SK-N-SH (cell line): Measurements from ENCODE around the gene LRRC45. TPM values are rescaled to one million over a fixed set of nuclear protein-coding genes. Genes with fewer than 3 reads are reported as not detected.

ENCODE experiments used
- CTCF ChIA-PET: fragments of 300-600, 350-600 bp; formaldehyde crosslinking; extraction: SDS; loops from one replicate; lab custom pipeline; 2021; lab: Yijun Ruan, JAX
- POLR2A ChIA-PET: fragments of 350-600 bp; sonication (Branson Sonifier 250); formaldehyde crosslinking; extraction: SDS; loops from one replicate; lab custom pipeline; 2020; ENCODE audit warnings: antibody characterized with exemption, inconsistent platforms; lab: Yijun Ruan, JAX
- DNase-seq: peaks from one replicate; pipeline ENCODE4 v3.0.0; 2012
- H2AFZ ChIP-seq: fragments of 200-600 bp; sonication (generic); 2 replicates; pipeline ENCODE4 v1.8.1; 2016; ENCODE audit warnings: antibody characterized with exemption, mild to moderate bottlenecking, low read depth
- H3F3A ChIP-seq: fragments of 200-600 bp; sonication (generic); replicated peaks from 2 replicates; pipeline ENCODE3; 2016; ENCODE audit warnings: antibody characterized with exemption, mild to moderate bottlenecking; ENCODE audit not compliant: insufficient read depth
- H3K27ac ChIP-seq, 2 experiments: fragments of 200-500 bp in 1 of 2; fragments of 200-600 bp in 1 of 2; sonication (Bioruptor generic) in 1 of 2; sonication (generic), shearing (Covaris generic) in 1 of 2; 2 replicates each; pipeline versions ENCODE4 v1.5.1 to v1.6.1; 2014 to 2016; ENCODE audit warnings: low read depth in 2 of 2, inconsistent platforms in 1 of 2, low read length in 1 of 2, mild to moderate bottlenecking in 1 of 2, mixed read lengths in 1 of 2
- H3K27me3 ChIP-seq: fragments of 200-600 bp; sonication (generic), shearing (Covaris generic); 2 replicates; pipeline ENCODE4 v1.6.1; 2016; ENCODE audit warnings: mixed run types; ENCODE audit not compliant: insufficient read depth
- H3K36me3 ChIP-seq, 2 experiments: fragments of 200-500 bp in 1 of 2; fragments of 200-600 bp in 1 of 2; sonication (Bioruptor generic) in 1 of 2; sonication (generic) in 1 of 2; replicated peaks in 1 of 2; 2 replicates each; pipeline versions ENCODE3 to v1.5.1; 2014 to 2016; ENCODE audit warnings: low read length in 1 of 2, mild to moderate bottlenecking in 1 of 2; ENCODE audit not compliant: insufficient read depth in 2 of 2, control insufficient read depth in 1 of 2
- H3K4me1 ChIP-seq, 2 experiments: fragments of 200-500 bp in 1 of 2; fragments of 200-600 bp in 1 of 2; sonication (Bioruptor generic) in 1 of 2; sonication (generic), shearing (Covaris generic) in 1 of 2; 2 replicates each; pipeline versions ENCODE4 v1.5.1 to v1.6.1; 2014 to 2016; ENCODE audit warnings: low read depth in 1 of 2, low read length in 1 of 2, mixed run types in 1 of 2; ENCODE audit not compliant: insufficient read depth in 2 of 2, control insufficient read depth in 1 of 2
- H3K4me2 ChIP-seq: fragments of 200-600 bp; sonication (generic), shearing (Covaris generic); 2 replicates; pipeline ENCODE4 v1.6.1; 2017; ENCODE audit warnings: mixed run types
- H3K4me3 ChIP-seq, 2 experiments: fragments of 200-500 bp in 1 of 2; fragments of 200-600 bp in 1 of 2; sonication (Bioruptor generic) in 1 of 2; sonication (generic), shearing (Covaris generic) in 1 of 2; 2 replicates each; pipeline versions ENCODE4 v1.5.1 to v1.8.1; 2014 to 2016; ENCODE audit warnings: low read depth in 2 of 2, inconsistent platforms in 1 of 2, low read length in 1 of 2, mild to moderate bottlenecking in 1 of 2, mixed read lengths in 1 of 2, moderate library complexity in 1 of 2
- H3K79me2 ChIP-seq: fragments of 200-600 bp; sonication (generic); 2 replicates; pipeline ENCODE4 v1.8.1; 2017; ENCODE audit warnings: mild to moderate bottlenecking; ENCODE audit not compliant: insufficient read depth
- H3K9ac ChIP-seq: fragments of 200-600 bp; sonication (generic); 2 replicates; pipeline ENCODE4 v1.6.1; 2017; ENCODE audit warnings: mixed run types
- H3K9me2 ChIP-seq: fragments of 200-600 bp; sonication (generic); 2 replicates; pipeline ENCODE4 v1.6.1; 2017; ENCODE audit warnings: mixed run types
- H3K9me3 ChIP-seq: fragments of 200-600 bp; sonication (generic); 2 replicates; pipeline ENCODE4 v1.6.1; 2017; ENCODE audit warnings: mixed run types, mild to moderate bottlenecking, moderate library complexity
- H4K20me1 ChIP-seq: fragments of 200-600 bp; sonication (generic); 2 replicates; pipeline ENCODE4 v1.6.1; 2017; ENCODE audit warnings: mild to moderate bottlenecking, mixed run types; ENCODE audit not compliant: insufficient read depth
- CTCF ChIP-seq: fragments of 200-600 bp; sonication (generic); IDR thresholded peaks from 2 replicates; pipeline ENCODE4 v1.6.1; 2017; ENCODE audit warnings: antibody characterized with exemption, mild to moderate bottlenecking, moderate library complexity
- ELF1 ChIP-seq: IDR thresholded peaks from 2 replicates; pipeline ENCODE4 v1.4.0; 2012
- FOSL2 ChIP-seq: IDR thresholded peaks from 2 replicates; pipeline ENCODE4 v1.4.0; 2012; ENCODE audit warnings: low read depth, mild to moderate bottlenecking, moderate library complexity, borderline replicate concordance
- FOXM1 ChIP-seq: IDR thresholded peaks from 2 replicates; pipeline ENCODE4 v1.4.0; 2012; ENCODE audit warnings: low read depth, mild to moderate bottlenecking
- GABPA ChIP-seq: IDR thresholded peaks from 2 replicates; pipeline ENCODE4 v1.4.0; 2012; ENCODE audit warnings: low read depth, mild to moderate bottlenecking
- IRF3 ChIP-seq: fragments of 150-350 bp; IDR thresholded peaks from 2 replicates; pipeline ENCODE4 v1.6.1; 2016; ENCODE audit warnings: mild to moderate bottlenecking, low read depth, low read length
- JUND ChIP-seq: IDR thresholded peaks from 2 replicates; pipeline ENCODE4 v1.4.0; 2012
- MAX ChIP-seq: IDR thresholded peaks from 2 replicates; pipeline ENCODE4 v1.4.0; 2012; ENCODE audit warnings: low read depth
- MEF2A ChIP-seq: IDR thresholded peaks from 2 replicates; pipeline ENCODE4 v1.4.0; 2012; ENCODE audit warnings: low read depth, borderline replicate concordance
- MXI1 ChIP-seq: IDR thresholded peaks from 2 replicates; pipeline ENCODE4 v1.6.1; 2012; ENCODE audit warnings: mild to moderate bottlenecking, low read depth, low read length, improper control_type of control experiment
- NFIC ChIP-seq: IDR thresholded peaks from 2 replicates; pipeline ENCODE4 v1.4.0; 2012; ENCODE audit warnings: borderline replicate concordance
- RAD21 ChIP-seq: IDR thresholded peaks from 2 replicates; pipeline ENCODE4 v1.6.1; 2012; ENCODE audit warnings: mild to moderate bottlenecking, low read length
- REST ChIP-seq: IDR thresholded peaks from 2 replicates; pipeline ENCODE4 v1.6.1; 2012; ENCODE audit warnings: mild to moderate bottlenecking, low read depth, low read length, moderate library complexity
- SIN3A ChIP-seq: IDR thresholded peaks from 2 replicates; pipeline ENCODE4 v1.6.1; 2012; ENCODE audit warnings: low read depth, mild to moderate bottlenecking, low read length, moderate library complexity, borderline replicate concordance
- SMC3 ChIP-seq: IDR thresholded peaks from 2 replicates; pipeline ENCODE4 v1.6.1; 2012; ENCODE audit warnings: low read depth, low read length, improper control_type of control experiment
- USF1 ChIP-seq: IDR thresholded peaks from 2 replicates; pipeline ENCODE4 v1.4.0; 2012; ENCODE audit warnings: low read depth, borderline replicate concordance
- YY1 ChIP-seq: IDR thresholded peaks from 2 replicates; pipeline ENCODE4 v1.4.0; 2012; ENCODE audit warnings: low read depth, mild to moderate bottlenecking
- WGBS: methylation state at CpG from one replicate; pipeline ENCODE4 v1.1.6; 2017; ENCODE audit warnings: low lambda C conversion rate; 5-methylcytosine and 5-hydroxymethylcytosine counted together
- polyA plus RNA-seq, 3 experiments: library from polyadenylated mRNA; depleted of rRNA; stranded (reverse); fragments of >200 nt; gene quantifications; 2 replicates each; pipeline ENCODE4 v1.2.3, GENCODE V29; 2012

LRRC45 gene
- polyA plus RNA-seq, 1 of the 3 experiments (the other 2 are of a cell fraction) = 31.5 TPM

GRCh38 chr17:82007228-82007494, 15.9 kb upstream of the LRRC45 start:
- 85% methylated on average over 5 of the region's 6 CpGs for WGBS
- Histone ChIP-seq H4K20me1 (no peaks in the 10 kb centered on the region), H3K27ac (peak overlapping the region in 1 of 2 experiments; percentile 63; a peak in 2 of 4 replicates), H3K9me2 (no peaks in the 10 kb centered on the region), H3F3A (peaks cover 24% of the 10 kb centered on the region), H3K4me1 (peaks cover 16 to 44% of the 10 kb centered on the region in 2 experiments; a peak in 3 of 4 replicates), H3K4me3 (no peak overlapping the region), H3K27me3 (no peaks in the 10 kb centered on the region), H2AFZ (no peak overlapping the region), H3K79me2 (peaks cover 11% of the 10 kb centered on the region; the same call in 1 of the 2 replicates), H3K9ac (peak overlapping the region; percentile 69), H3K9me3 (no peaks in the 10 kb centered on the region), H3K36me3 (no peaks in the 10 kb centered on the region), H3K4me2 (peak overlapping the region; percentile 60; the same call in 1 of the 2 replicates)
- TF ChIP-seq FOSL2 (no peak), SMC3 (no peak), FOXM1 (no peak), NFIC (no peak), IRF3 (no peak), GABPA (no peak), RAD21 (no peak), ELF1 (no peak), REST (no peak), MAX (no peak), MXI1 (no peak), YY1 (no peak), SIN3A (no peak), USF1 (no peak), JUND (no peak), CTCF (no peak), MEF2A (no peak)
- no peak for DNase-seq
- ChIA-PET CTCF (interaction anchor here (0.7 to 35.7 kb wide), 4 partner anchors 14 to 1086 kb away, joined by 3 to 1216 read pairs (median 3); partner anchors contain the start of gene NOTUM), POLR2A (no interaction called here)
